Brain microvascular endothelial cell (primary cell): Measurements from ENCODE around the gene ODF2L.
A peak's percentile ranks its signal among the peaks of the same experiment; 100 is the strongest.

Source experiments
- DNase-seq: peaks from one replicate; pipeline ENCODE4 v3.0.0-alpha.2; 2020
- H3K27ac ChIP-seq: fragments of 250-450 bp; sonication (Bioruptor Pico); 2 replicates; pipeline ENCODE4 v1.5.1; 2020; ENCODE audit warnings: mild to moderate bottlenecking, moderate library complexity
- H3K27me3 ChIP-seq: fragments of 250-450 bp; sonication (Bioruptor Pico); replicated peaks from 2 replicates; pipeline ENCODE4 v1.5.1; 2020; ENCODE audit warnings: mild to moderate bottlenecking
- H3K36me3 ChIP-seq: fragments of 250-450 bp; sonication (Bioruptor Pico); replicated peaks from 2 replicates; pipeline ENCODE4 v1.5.1; 2020; ENCODE audit warnings: mild to moderate bottlenecking
- H3K4me3 ChIP-seq: 2 replicates; pipeline ENCODE4 v1.5.1; 2011; ENCODE audit warnings: low read depth, mild to moderate bottlenecking, control low read depth, low read length, moderate library complexity
- CTCF ChIP-seq: IDR thresholded peaks from 2 replicates; pipeline ENCODE4 v1.5.1; 2011; ENCODE audit warnings: low read depth, mild to moderate bottlenecking, moderate library complexity, low read length, control low read depth, inconsistent platforms; ENCODE audit errors: missing control alignments
- in situ Hi-C: cut with HindIII; loops from 2 replicates; pipeline ENCODE4 v1.10.0; 2017; ENCODE audit warnings: low sequenced_read_pairs, low pct_ligation_motif_present

Gene ODF2L, protein sequence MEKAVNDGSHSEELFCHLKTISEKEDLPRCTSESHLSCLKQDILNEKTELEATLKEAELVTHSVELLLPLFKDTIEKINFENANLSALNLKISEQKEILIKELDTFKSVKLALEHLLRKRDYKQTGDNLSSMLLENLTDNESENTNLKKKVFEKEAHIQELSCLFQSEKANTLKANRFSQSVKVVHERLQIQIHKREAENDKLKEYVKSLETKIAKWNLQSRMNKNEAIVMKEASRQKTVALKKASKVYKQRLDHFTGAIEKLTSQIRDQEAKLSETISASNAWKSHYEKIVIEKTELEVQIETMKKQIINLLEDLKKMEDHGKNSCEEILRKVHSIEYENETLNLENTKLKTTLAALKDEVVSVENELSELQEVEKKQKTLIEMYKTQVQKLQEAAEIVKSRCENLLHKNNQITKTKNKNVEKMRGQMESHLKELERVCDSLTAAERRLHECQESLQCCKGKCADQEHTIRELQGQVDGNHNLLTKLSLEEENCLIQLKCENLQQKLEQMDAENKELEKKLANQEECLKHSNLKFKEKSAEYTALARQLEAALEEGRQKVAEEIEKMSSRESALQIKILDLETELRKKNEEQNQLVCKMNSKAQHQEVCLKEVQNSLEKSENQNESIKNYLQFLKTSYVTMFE

GRCh38 chr1:86395751-86396497 is at the start of gene ODF2L:
ODF2L (minus strand) TSS chr1:86396323; CDS start chr1:86387027, 9,296 bp downstream.
- H3K4me3 ChIP-seq = peak within 1 kb of the TSS; percentile 76
- no peaks in the 10 kb centered on the region for H3K36me3 ChIP-seq
- no peaks in the 10 kb centered on the region for H3K27me3 ChIP-seq
- peak; percentile 90 for DNase-seq
- in situ Hi-C loops = no loop called here
- TF ChIP-seq CTCF = no peak
- peak within 1 kb of the TSS; percentile 77 for H3K27ac ChIP-seq

DNA sequence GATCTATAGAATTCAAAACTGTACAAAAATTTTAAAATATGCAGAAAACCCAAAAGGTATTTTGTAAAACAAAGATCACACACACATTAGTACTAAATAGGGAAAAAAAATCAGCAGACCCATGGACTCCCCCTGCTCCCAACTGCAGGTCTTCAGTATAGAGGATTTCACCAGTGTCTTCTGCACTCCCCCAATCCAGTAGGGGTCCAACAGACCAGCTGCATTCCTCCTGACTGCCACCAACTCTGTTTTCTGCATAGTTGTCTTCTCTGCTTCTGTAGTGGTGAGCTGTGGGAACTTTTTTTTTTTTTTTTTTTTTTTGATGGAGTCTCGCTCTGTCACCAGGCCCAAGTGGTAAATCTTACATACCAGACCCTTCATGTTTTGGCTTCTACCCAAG is 49.8 kb upstream of the ODF2L start:
- Histone ChIP-seq H3K36me3 (no peaks in the 10 kb centered on the region), H3K4me3 (no peak overlapping the region), H3K27me3 (no peaks in the 10 kb centered on the region), H3K27ac (no peak overlapping the region)
- no peak for TF ChIP-seq CTCF
- in situ Hi-C loops = no loop called here
- no peak for DNase-seq

- no peaks in the 10 kb centered on the region for H3K36me3 ChIP-seq
- no peak for TF ChIP-seq CTCF
- in situ Hi-C loops = no loop called here
Observed at GRCh38 chr1:86441997-86442396, 45.9 kb upstream of the ODF2L start.

GRCh38 chr1:86441581-86441980 is 45.5 kb upstream of the ODF2L start:
- H3K4me3 ChIP-seq = no peak overlapping the region
- no peak for TF ChIP-seq CTCF
- in situ Hi-C loops = no loop called here
- no peak overlapping the region for H3K27ac ChIP-seq
- no peak for DNase-seq
- H3K36me3 ChIP-seq = no peaks in the 10 kb centered on the region
- H3K27me3 ChIP-seq = no peaks in the 10 kb centered on the region

More at GRCh38 chr1:86441997-86442396, 45.9 kb upstream of the ODF2L start:
- Histone ChIP-seq H3K27me3 (no peaks in the 10 kb centered on the region), H3K27ac (no peak overlapping the region), H3K4me3 (no peak overlapping the region)
- DNase-seq = no peak

DNA sequence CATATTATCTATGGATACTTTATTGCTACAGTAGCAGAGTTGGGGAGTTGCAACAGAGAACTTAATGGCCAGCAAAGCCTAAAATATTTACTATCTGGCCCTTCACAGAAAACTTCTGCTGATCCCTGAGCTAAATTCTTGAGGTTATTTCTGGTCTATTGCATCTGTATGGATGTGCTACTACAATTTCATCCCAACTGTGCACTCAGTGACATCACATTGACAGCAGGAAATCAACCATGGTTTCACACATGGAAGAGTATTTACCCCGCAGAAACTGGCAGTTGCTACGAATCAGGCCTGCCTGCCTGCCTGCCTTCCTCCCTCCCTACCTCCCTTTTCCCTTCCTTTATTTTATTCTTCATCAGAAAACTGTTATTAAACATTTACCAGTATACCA is 39.9 kb upstream of the ODF2L start:
- TF ChIP-seq CTCF = no peak
- no peak overlapping the region for H3K27ac ChIP-seq
- no peaks in the 10 kb centered on the region for H3K27me3 ChIP-seq
- H3K4me3 ChIP-seq = no peak overlapping the region
- no peak for DNase-seq
- in situ Hi-C loops = no loop called here
- H3K36me3 ChIP-seq = no peaks in the 10 kb centered on the region
